ENCODE measurements around the gene FHIT.

Gene FHIT

DNA sequence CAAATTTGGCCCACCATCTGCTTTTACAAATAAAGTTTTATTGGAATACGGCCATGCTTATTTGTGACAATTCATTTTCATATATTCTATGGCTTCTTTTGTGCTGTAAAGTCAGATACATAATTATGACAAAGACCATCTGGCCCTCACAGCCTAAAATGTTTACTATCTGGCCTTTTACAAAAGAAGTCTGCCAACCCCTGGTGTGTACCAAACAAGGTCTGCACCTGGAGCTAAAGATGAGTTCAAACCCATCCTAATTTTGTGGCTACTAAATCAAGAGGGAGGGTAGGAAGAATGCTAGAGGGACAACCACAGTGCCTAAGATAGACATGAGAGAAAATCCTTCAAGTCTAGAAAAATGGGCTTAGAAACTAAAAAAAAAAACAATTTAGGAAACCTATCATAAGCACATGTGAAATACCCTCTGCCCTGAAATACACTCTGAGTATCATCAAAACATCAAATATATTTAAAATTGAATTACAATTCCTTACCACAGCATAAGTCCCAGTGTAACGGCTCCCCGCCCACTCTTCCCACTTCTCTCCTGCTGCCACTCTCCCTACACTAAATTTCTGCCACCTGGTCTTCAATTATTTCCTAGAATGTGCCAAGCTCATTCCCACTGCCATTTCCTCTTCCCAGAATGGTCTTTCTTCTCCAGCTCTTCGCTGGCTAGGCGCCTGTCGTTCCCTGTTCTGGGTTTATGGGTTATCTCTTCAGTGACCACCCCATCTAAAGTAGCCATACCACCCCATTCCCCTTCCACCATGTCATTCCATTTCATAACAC is 1250.7 kb downstream of the FHIT start:
- no peak for TF ChIP-seq CTCF (conservative IDR thresholded peaks at IDR 0.05; ENCODE audit: low read depth, low read length)
- no peak for DNase-seq (ENCODE audit: low read depth)
- H3K4me3 ChIP-seq (ENCODE audit: low read length): no peak overlapping the region

DNA sequence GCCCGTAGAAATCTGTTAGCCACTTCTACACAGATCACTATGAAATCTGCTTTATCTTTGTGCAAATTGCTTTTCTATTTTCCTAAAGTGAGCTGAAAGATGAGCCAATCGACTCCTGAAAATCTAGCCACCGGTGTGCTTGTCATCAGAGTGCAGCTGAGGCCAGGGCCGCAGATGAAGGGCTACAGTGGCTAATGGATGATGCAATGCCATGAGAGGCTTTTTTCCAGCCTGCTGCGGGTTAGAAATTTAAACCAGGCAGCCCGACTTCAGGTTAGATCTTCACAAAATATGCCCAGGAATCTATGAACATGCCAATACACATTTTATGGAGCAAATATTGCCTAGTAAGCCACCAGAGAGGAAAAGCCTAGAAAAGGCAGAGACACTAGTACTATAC is 1253.2 kb downstream of the FHIT start:
- H3K4me3 ChIP-seq (ENCODE audit: low read length): no peak overlapping the region
- no peak for TF ChIP-seq CTCF (conservative IDR thresholded peaks at IDR 0.05; ENCODE audit: low read depth, low read length)
- no peak for DNase-seq (ENCODE audit: low read depth)

- DNase-seq (ENCODE audit: low read depth): no peak
- no peak for TF ChIP-seq CTCF (conservative IDR thresholded peaks at IDR 0.05; ENCODE audit: low read depth, low read length)
- no peak overlapping the region for H3K4me3 ChIP-seq (ENCODE audit: low read length)
These were observed 1253.7 kb downstream of the FHIT start for GRCh38 chr3:59997583-59997982.

- H3K4me3 ChIP-seq (ENCODE audit: low read length): no peak overlapping the region
- TF ChIP-seq CTCF (conservative IDR thresholded peaks at IDR 0.05; ENCODE audit: low read depth, low read length): no peak
- DNase-seq (ENCODE audit: low read depth): no peak
These were observed 1255.2 kb downstream of the FHIT start for GRCh38 chr3:59996056-59996455.

DNA sequence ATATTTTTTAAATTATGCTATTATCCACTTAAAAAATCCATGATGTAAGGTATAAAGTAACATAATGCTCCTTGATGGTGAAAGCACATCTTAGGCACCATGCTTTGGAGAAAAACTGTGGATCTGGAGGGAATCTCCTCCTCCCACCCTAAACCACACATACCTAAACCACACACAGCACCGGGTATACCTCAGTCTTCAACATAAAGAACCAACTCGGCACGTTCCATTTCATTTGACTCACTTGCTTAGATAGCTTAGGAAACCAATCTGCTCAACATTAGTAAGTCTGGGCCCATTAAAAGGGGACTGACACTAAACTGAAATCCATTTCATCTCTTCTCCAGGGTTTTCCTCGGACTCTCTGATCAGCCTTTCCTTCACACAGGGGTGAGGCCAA is 1255.7 kb downstream of the FHIT start:
- TF ChIP-seq CTCF (conservative IDR thresholded peaks at IDR 0.05; ENCODE audit: low read depth, low read length): no peak
- no peak for DNase-seq (ENCODE audit: low read depth)
- H3K4me3 ChIP-seq (ENCODE audit: low read length): no peak overlapping the region

- TF ChIP-seq CTCF (conservative IDR thresholded peaks at IDR 0.05; ENCODE audit: low read depth, low read length): no peak
- DNase-seq (ENCODE audit: low read depth): no peak
- H3K4me3 ChIP-seq (ENCODE audit: low read length): no peak overlapping the region
These were observed 1256.4 kb downstream of the FHIT start for GRCh38 chr3:59994732-59995304.

DNA sequence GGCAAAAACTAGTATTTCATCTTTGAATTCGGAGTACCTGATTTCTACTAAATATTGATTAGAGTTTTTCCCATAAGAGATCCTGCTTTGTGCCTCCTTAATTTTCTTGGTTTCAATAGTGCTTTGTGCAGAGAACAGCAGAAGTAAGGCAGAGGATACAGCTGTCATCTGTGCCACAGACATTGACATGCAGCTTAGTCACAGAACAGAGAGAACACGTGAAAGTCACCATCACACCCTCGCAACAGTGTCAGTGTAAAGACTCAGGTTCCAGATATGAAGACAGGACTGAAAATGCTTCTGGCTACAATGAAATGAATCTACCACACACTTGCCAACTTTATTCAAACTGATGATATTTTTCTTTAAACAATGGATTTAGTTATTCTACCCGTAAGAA is 1258.7 kb downstream of the FHIT start:
- no peak for TF ChIP-seq CTCF (conservative IDR thresholded peaks at IDR 0.05; ENCODE audit: low read depth, low read length)
- H3K4me3 ChIP-seq (ENCODE audit: low read length): no peak overlapping the region
- DNase-seq (ENCODE audit: low read depth): no peak
